Measurements from ENCODE around the gene CATSPER2. TPM values are rescaled to one million over a fixed set of nuclear protein-coding genes. Genes with fewer than 3 reads are reported as not detected.

The CATSPER2 gene
- total RNA-seq, 2 experiments from 2014 or later, result 3.5 to 4.5 TPM

Other genes starting within 250 kb of the CATSPER2 start
- 10 to 100 TPM; 18.9 to 22.3 TPM for gene TP53BP1, start 155.7 kb downstream of the CATSPER2 start, total RNA-seq
- 1 to 10 TPM; 1.2 to 1.4 TPM for gene MAP1A, start 131.2 kb downstream of the CATSPER2 start, total RNA-seq
- 10 to 100 TPM; 27.8 to 33.4 TPM for gene PPIP5K1, start 58.6 kb downstream of the CATSPER2 start, total RNA-seq
- 1 to 10 TPM in 1 of 2 experiments, under 1 TPM in 1; 0.29 to 1.0 TPM for gene CKMT1B, start 54.8 kb downstream of the CATSPER2 start, total RNA-seq
- gene STRC, start 30.0 kb downstream of the CATSPER2 start, total RNA-seq, result under 1 TPM; 0.50 to 0.77 TPM
- under 1 TPM; 0.35 to 0.41 TPM for gene CKMT1A, start 45.0 kb upstream of the CATSPER2 start, total RNA-seq
- gene PDIA3, start 97.6 kb upstream of the CATSPER2 start, total RNA-seq, result 100 to 1,000 TPM; 196 to 199 TPM
- 1 to 10 TPM; 1.0 to 1.2 TPM for gene ELL3, start 128.1 kb upstream of the CATSPER2 start, total RNA-seq
- gene SERF2, start 143.5 kb upstream of the CATSPER2 start, total RNA-seq, result 100 to 1,000 TPM; 781 to 808 TPM
- gene SERINC4, start 151.4 kb upstream of the CATSPER2 start, total RNA-seq, result under 1 TPM; 0.14 to 0.15 TPM
- gene HYPK, start 151.8 kb upstream of the CATSPER2 start, total RNA-seq, result 10 to 100 TPM; 19.6 to 21.1 TPM
- gene MFAP1, start 175.8 kb upstream of the CATSPER2 start, total RNA-seq, result 10 to 100 TPM; 28.5 to 28.7 TPM
- 10 to 100 TPM; 82.4 to 94.0 TPM for gene WDR76, start 178.2 kb upstream of the CATSPER2 start, total RNA-seq